ENCODE data around the gene TPO.
"Not testable (repeated sequence)": the region's sequence is repeated elsewhere in the genome, so short reads cannot be mapped to it uniquely, and the experiment has no call there.

TPO gene

GRCh38 chr2:1413156-1413710 is at the start of gene TPO:
TSS of gene TPO (plus strand) at chr2:1413463. CDS start at chr2:1414409, 946 bp downstream.
- in situ Hi-C loops (cut with MboI; ENCODE audit: low sequenced_read_pairs), result no loop called here

- in situ Hi-C loops (cut with MboI; ENCODE audit: low sequenced_read_pairs), result no loop called here
Observed at GRCh38 chr2:1366546-1367134, 46.6 kb upstream of the TPO start.

- in situ Hi-C loops (cut with MboI; ENCODE audit: low sequenced_read_pairs), result no loop called here
Observed at GRCh38 chr2:1367601-1368000, 45.7 kb upstream of the TPO start.

GRCh38 chr2:1369905-1370304 is 43.4 kb upstream of the TPO start:
- in situ Hi-C loops (cut with MboI; ENCODE audit: low sequenced_read_pairs), result no loop called here

- in situ Hi-C loops (cut with MboI; ENCODE audit: low sequenced_read_pairs), result no loop called here
Observed at GRCh38 chr2:1370461-1370860, 42.8 kb upstream of the TPO start.

- in situ Hi-C loops (cut with MboI; ENCODE audit: low sequenced_read_pairs), result no loop called here
Observed at GRCh38 chr2:1371082-1371481, 42.2 kb upstream of the TPO start.

- in situ Hi-C loops (cut with MboI; ENCODE audit: low sequenced_read_pairs), result no loop called here
Observed at GRCh38 chr2:1373830-1374229, 39.4 kb upstream of the TPO start.

GRCh38 chr2:1374287-1374686 is 39.0 kb upstream of the TPO start:
- in situ Hi-C loops (cut with MboI; ENCODE audit: low sequenced_read_pairs), result no loop called here

GRCh38 chr2:1375794-1376193 is 37.5 kb upstream of the TPO start:
- in situ Hi-C loops (cut with MboI; ENCODE audit: low sequenced_read_pairs), result no loop called here

- in situ Hi-C loops (cut with MboI; ENCODE audit: low sequenced_read_pairs), result no loop called here
Observed at GRCh38 chr2:1377473-1377872, 35.8 kb upstream of the TPO start.

- in situ Hi-C loops (cut with MboI; ENCODE audit: low sequenced_read_pairs), result no loop called here
Observed at GRCh38 chr2:1378456-1379150, 34.7 kb upstream of the TPO start.

- in situ Hi-C loops (cut with MboI; ENCODE audit: low sequenced_read_pairs), result no loop called here
Observed at GRCh38 chr2:1381644-1382043, 31.6 kb upstream of the TPO start.

- in situ Hi-C loops (cut with MboI; ENCODE audit: low sequenced_read_pairs), result not testable (repeated sequence)
Observed at GRCh38 chr2:1387954-1388725, 25.1 kb upstream of the TPO start.

GRCh38 chr2:1390118-1390517 is 23.1 kb upstream of the TPO start:
- in situ Hi-C loops (cut with MboI; ENCODE audit: low sequenced_read_pairs), result not testable (repeated sequence)

GRCh38 chr2:1393321-1393720 is 19.9 kb upstream of the TPO start:
- in situ Hi-C loops (cut with MboI; ENCODE audit: low sequenced_read_pairs), result no loop called here

- in situ Hi-C loops (cut with MboI; ENCODE audit: low sequenced_read_pairs), result no loop called here
Observed at GRCh38 chr2:1394709-1395408, 18.4 kb upstream of the TPO start.

GRCh38 chr2:1397350-1397749 is 15.9 kb upstream of the TPO start:
- in situ Hi-C loops (cut with MboI; ENCODE audit: low sequenced_read_pairs), result no loop called here

- in situ Hi-C loops (cut with MboI; ENCODE audit: low sequenced_read_pairs), result no loop called here
Observed at GRCh38 chr2:1398191-1398590, 15.1 kb upstream of the TPO start.

GRCh38 chr2:1400943-1401735 is 12.1 kb upstream of the TPO start:
- in situ Hi-C loops (cut with MboI; ENCODE audit: low sequenced_read_pairs), result no loop called here

- in situ Hi-C loops (cut with MboI; ENCODE audit: low sequenced_read_pairs), result no loop called here
Observed at GRCh38 chr2:1402064-1402463, 11.2 kb upstream of the TPO start.
